ENCODE data around the gene CAMK2N1.

Gene CAMK2N1

DNA sequence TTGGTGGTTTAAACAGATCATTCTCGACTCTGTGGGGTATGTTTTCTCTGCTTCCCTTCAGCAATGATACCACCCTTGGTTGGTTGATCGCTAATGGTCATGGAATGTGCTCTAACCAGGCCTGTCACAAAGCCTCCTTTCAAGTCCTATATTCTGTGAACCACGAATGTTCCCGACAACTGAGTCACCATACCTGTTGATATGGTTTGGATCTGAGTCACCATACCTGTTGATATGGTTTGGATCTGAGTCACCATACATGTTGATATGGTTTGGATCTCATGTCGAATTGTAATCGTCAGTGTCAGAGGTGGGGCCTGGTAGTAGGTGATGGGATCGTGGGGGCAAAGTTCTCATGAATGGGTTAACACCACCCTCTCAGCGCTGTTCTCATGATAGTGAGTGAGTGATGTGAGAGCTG is 10.2 kb upstream of the CAMK2N1 start:
- peak; percentile 56 for DNase-seq

DNA sequence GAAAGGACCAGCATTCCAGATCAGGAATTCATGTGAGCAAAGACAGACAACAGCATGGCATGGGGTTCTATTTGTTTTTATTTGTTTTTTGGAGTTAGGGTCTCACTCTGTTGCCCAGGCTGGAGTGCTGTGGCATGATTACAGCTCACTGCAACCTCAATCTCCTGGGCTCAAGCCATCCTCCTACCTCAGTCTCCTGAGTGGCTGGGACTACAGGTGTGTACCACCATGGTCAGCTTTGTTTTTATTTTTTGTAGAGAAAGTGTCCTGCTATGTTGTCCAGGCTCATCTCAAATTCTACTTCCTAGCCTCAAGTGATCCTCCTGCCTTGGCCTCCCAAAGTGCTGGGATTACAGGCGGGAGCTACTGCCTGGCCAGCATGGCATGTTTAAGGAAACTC is 9.7 kb upstream of the CAMK2N1 start:
- DNase-seq = no peak

DNA sequence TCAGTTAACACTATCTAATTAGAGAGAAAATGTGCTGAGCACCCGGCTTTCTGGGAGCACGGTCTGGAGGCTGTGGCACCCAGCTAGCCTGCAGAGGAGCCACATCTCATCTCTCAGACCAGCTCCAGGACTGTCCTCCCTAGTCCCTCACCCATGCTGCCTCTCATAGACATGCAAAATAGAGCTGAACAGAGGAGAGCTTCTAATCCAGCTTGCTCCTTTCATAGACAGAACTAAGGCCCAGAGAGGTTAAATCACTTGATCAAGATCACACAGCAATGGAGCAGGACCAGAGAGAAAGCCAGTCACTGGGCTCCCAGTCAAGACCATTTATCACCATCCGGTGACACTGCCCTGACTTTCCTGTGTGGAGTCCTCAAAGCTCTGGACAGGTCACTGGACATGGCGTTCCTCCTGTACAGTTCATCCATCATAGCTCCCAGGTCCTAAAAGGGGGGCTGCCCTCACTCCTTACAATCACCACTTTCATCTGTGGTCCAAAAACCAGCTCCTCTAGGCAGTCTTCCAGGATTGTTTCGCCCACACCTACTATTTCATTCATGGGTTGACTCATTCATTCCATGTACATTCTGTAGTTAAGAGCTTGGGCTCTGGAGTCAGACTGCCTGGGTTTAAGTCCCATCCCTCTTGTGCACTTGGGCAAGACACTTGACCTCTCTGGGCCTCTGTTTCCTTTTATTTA is 8.8 kb upstream of the CAMK2N1 start:
- no peak for DNase-seq

DNA sequence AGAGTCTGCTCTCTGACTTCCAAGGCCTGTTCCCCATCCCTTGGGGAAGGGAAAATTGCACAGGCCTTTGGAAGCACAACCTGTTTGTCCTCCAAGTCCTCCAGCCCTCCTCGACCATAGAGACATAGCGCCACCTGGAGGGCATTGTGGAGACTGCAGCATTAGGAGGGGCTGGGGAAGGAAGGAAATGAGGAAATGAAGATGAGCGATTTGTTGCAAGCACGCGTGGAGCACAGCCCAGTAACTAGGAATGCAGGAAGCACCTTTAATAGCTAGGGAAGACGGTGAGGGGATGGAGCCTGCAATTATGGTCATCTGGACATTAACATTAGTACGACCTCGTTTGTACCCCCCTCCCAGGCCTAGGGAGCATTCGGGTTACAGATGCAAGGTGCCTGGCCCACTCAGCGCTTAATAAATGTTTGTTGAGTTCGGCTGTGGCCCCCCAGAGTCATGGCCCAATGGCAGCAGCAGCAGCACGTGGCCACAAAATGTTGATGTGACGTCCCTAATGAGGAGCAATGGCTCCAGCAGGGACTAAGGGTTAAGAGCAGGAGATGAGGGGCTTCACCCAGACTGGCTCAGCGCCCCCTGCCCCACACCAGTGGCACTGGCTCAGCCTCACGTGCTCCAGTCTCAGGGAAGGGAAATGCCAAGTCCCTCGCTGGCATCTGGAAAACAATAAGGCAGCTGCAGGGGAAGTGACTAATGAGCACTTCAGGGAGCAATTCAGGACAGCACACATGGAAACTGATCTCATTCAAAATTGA is 8.0 kb upstream of the CAMK2N1 start:
- peak; percentile 80 for DNase-seq

DNA sequence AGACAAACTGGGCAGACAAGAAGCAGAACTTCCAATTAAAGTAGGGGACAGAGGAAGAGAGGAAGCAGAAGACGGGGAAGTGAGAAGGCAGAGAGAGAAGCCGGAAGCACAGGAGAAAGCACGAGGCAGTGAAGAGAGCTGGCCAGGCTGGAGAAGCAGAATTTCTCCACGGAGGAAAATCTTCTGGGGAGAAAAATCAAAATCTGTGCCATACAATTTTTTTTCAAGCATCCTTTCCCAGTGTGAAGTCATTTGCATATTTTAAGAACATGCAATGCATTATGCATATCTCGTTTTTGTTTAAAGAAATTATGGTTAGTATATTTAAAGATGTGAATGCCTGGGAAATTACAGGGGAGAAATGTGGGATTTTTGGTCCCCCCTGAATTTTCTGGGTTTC is 7.3 kb upstream of the CAMK2N1 start:
- DNase-seq = no peak

DNA sequence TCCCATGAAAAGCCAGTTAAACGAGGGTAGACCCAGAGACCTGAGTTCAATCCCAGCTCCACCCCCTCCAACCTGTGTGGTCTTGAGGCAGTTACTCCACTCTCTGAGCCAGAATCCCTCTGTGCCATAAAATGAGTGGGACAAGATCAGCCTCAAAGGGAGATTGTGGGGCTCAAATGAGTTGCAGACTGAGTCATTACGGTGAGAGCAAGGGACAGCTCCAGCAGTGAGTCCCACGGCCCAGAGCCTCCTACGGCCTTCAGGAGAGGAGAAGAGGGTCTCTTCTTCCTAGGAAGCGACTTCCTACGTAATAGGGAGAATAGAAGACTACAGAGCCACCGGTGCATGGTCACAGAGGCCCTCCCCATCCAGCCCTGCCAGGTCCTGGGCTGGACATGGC is 6.7 kb upstream of the CAMK2N1 start:
- no peak for DNase-seq

DNA sequence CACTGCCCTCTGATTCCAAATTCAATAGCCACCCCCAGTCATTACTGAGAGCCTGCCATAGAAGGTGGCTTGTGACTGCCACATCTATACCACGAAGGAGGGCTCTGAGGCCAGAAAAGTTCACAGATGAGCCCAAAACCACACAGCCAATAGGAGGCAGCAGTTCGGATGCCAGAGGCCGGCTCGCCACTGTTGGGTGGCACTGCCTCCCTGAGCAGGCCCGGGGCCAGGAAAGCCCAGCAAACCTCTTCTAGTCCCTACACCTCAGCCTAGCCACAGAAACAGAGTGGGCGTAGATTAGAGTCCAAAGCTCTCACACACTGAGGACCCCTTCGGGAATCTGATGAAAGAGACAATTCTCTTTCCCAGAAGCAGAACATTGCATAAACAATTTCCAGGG is 5.9 kb upstream of the CAMK2N1 start:
- no peak for DNase-seq

DNA sequence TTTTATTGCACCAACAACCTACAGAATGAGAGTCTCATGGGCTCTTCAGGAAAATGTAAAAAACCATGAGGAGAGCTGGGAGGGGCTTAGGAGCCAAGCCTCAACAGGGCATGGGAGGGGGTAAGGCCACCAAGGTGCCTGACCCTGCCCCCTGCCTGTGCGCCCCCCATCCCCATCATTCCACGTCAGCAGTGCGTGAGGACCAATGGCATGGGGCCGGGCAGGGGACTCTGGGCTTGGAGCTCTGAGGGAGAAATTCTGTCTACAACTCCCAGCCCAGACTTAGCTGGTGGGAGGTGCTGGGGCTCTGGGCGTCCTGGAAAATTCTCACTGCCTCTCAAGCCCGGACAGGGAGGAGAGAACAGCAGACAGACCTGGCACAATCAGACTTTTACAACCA is 5.2 kb upstream of the CAMK2N1 start:
- no peak for DNase-seq

DNA sequence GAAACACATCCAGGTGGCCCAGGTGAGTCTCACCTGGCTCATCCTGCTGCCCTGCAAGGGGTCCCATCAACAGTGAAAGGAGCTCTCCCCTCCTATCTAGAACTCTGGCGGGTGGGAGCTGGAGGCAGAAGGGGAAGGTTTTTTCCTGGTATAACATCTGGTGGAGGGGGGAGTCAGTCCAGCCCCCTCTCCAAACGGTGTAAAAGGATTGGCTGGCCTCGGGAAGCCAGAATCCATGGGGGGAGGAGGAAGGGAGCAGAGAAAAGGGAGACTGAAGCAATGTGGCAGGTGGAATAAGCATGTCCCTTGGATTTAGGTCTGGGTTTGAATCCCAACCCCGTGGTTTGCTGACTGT is 1.2 kb upstream of the CAMK2N1 start:
- no peak for DNase-seq

DNA sequence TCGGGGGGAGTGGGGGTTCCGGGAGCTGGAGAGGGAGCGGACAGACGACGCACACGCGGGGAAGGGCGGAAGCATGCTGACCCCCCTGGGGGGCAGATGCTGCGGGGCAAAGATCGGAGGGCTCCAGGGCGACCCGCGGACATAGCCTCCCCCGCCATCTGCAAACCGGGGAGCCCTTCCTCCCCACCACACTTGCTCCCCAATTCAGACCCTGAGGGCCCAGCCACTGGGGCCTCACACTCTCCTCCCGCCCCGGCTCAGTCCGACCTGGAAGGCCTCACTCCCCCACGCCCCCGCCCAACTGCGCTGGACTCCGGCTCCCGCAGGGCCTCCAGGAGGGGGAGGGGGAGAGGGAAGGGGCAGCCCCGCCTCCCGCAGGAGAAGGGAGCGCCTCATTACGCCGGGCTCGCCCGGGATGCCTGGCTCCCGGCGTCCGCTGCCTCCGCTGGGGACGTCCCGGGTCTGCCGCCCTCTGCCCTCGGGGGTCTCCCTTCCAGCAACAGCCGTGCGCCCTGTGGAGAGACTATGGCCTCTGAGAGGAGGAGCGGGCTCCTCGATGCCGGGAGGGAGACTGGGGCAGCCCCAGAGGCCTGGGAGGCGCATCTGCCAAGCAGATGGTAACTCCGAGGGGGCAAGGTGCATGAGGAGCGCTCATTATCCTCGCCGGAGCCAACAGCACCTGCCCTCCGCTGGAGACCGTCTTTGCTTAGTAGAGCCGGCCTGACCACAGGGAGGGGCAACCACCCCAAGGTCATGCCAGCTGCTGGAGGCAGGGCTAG is 636 bp upstream of the CAMK2N1 start:
- DNase-seq = no peak

DNA sequence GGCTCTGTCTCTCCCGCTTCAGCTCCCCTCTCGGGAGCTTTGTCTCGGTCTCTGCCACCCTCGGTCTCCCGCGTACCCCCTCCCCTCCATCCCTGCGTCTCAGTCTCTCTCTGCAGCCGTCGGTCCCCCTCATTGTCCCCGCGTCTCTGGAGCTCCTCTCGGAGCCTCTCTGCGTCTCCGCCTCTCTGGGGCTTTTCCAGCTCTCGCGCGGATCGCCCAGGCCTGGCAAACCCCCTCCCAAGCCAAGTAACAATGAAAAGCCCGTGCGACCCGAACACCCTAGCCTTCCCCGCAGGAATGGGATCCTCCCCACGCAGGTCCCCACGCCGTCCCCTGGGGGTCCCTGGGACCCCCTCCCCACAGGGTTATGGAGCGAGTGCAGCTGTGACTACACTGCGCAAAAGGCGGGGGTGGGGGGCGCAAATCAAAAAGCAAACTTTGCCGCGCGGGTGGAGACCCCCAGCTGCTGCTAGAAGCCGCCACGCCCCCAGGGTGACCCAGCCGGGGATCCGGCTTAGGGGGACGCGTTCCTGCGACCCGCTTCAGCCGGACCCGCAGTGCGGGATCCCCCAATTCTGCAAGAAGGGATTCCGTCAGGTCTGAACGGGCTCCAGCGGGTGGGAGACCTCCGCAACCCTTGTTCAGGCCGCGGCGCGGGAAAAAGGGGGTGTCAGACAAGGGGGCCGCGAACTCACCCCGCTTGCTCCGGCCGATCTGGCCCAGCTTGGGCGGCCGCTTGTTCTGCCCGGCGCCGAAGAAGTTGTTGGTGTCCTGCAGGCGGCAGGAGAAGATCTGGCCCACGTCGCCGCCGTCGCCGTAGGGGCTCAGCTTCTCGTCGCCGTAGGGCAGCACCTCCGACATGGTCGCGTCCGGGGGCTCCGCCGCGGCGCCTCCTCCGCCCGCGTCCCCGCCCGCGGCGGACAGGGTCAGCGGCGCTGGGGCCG is 1.2 kb downstream of the CAMK2N1 start:
- no peak for DNase-seq

DNA sequence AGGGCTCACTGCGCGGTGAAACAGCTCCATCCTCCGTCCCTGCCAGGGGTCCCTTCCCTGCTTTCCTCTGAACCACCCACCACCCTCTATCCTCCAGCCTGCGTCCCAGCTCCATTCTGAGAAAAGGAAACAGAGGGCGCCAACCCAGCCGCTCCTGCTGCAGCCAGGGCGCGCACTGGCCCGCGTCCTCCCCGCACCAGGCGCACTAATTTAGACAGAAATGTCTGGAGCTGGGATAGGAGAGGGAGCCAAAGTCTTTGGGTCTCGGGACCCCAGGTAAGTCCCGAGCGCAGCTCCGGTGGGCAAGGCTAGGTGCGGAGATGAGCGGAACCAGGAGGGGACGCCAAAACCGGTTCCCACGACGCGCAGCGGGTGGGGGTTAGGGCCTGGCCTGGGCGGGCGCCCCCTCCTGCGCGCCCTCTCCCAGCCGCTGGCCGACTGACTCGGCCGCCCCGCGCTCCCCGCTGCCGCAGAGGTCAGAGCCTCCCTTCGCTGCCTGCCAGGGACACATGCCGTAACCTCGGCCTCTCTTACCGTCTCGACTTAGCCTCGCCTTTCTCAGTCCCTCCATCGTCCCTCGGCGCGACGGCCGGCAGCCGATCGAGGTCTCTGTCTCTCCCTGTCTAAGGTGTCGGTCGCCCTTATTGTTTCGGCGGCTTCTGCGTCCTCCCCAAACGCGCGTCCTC is 2.0 kb downstream of the CAMK2N1 start:
- no peak for DNase-seq

DNA sequence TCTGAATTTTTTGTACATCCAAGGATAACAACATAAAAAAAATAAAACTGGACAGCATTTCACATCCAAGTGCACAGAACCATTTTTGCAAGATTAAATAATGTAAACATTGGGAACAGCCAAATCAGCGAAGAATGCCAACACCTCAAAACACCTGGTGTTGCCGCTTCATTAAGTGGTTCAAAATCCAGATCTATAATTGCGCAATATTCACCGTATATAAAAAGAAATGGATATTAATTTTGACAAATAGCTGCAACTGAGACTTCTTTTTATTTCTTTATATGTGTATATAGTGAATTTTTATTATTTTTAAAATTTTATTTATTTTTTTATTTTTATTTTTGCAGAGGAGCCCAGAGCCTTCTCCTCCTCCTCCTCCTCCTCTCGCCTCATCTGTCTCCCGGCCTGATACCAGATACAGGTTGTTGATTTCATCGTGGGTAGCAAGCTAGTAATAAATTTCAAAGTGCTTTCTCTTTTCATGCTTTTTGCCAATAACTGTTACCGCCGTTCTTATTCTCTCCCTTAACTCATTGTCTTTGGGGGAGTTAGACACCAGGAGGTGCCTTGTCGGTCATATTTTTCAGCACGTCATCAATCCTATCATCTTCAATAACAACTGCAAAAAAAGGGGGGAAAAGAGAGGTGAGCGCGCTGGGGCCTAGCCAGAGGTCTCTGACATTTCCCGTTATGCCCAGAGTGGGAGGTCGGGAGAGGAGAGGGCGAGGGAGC is 2.7 kb downstream of the CAMK2N1 start:
- DNase-seq = no peak

DNA sequence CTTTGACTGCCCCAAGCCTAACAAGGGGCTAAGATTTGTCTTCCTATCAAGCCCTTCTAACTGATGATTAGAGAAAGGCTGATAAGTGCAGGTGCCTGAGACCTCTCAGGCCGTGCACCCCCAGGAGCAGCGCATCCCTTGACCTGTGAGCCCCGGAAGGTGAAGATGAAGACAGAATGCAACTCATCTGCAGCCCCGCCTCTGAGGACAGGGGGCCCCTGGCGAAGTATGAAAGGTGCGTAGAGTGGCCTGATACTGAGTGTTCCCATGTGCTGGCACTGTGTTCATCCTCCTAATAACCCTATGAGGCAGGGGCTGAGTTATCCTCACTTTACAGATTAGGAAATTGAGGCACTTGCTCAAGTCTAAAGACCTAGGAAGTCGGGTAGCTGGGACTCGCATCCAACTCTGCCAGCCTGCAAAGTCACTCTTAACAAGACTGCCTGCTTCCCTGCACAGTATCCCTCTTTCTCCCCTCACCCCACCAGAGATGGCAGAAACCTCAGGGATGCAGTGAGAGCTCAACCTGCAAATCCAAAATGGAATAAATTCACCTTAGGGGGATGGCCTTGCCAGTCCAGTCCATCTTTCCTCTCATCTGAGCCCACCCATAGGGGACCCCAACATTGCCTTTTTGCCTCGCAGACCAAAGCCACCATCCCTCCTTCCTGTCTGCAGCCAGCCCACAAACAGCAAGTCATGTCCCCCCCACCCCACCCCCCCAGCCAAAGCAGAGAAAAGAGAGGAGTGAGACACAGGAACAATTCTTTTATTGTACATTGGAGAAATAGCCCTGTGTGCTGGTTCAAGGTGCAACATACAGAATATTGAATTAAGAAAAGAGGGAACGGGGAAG is 4.1 kb downstream of the CAMK2N1 start:
- DNase-seq = no peak

DNA sequence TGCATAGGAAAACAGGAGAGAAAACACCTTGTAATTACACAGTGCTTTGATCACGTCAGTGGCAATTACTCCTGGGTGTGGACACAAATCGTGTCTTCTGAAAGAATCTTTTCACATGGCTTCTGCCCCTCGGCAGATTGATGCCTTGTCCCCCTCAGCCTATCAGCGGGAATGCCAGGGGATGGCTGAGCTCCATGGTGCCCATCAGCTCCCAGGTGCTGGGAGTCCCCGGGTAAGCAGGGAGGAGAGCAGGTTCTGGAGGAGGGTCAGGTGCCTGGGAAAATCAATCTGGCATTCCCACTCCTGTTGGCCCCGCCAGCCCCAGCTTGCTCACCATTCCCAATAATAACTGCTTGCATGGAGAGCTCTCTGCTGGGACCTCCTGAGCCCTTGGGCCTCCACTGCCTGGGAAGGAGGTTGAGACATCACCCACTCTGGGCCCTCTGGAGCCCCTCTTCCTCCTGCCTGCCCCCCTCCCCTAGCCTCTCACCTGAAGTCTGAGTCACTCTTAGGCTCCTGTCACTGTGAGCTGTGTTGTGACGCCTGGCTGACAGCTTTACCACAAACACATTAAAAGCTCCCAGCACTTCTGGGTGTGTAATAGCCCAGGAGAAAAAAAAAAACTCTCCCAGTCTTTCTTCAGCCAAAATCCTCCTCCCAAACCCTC is 4.9 kb downstream of the CAMK2N1 start:
- no peak for DNase-seq

DNA sequence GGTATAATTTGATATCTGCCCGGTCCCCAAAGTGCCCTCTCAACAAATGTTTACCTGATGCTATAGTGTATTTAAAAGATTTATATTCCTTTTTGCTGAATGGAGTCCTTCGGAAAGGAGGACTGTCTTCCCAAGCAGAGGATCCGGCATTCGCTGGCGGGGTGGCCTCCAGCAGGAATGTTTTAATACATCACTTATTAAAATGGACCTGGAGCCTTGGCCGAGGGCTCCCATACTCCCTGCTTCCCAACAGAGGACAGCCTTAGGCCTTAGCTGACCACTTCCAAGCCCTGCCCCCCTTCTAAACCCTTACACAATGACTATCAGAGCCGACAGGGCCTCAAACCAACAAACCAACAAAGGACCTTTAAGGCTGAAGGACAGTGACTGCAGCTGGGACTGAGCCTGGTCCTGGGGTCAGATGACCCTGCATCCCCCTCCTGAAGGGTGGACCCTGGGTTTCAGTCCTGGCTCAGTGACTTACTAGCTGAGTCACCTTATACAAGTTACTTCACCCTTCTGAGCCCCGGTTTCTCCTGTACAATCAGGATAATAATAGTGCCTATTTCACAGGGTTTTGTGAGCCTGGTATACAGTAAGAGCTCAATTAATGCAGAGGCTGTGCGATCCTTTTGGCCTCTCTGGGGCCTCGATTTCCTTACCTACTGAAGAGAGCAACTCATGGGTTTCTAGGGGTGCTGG is 5.6 kb downstream of the CAMK2N1 start:
- DNase-seq = no peak

DNA sequence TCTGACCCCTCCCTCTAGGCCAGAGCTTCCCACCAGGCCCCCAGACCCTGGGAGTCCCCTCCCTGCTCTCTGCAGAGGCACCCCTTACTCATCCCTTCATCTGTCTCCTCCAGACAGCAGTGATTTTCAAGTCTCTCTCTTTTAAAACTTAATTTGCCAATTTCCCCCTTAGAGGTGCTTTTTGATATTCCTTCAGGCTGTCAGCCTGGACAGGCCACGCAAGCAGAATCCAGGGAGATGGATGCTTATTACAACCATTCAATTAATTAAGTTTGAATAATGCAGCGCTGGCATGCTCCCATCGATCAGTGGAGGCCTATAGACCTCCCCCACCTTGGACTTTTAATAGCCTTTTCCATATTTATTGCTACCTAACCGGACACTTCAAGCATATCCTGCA is 6.2 kb downstream of the CAMK2N1 start:
- no peak for DNase-seq

DNA sequence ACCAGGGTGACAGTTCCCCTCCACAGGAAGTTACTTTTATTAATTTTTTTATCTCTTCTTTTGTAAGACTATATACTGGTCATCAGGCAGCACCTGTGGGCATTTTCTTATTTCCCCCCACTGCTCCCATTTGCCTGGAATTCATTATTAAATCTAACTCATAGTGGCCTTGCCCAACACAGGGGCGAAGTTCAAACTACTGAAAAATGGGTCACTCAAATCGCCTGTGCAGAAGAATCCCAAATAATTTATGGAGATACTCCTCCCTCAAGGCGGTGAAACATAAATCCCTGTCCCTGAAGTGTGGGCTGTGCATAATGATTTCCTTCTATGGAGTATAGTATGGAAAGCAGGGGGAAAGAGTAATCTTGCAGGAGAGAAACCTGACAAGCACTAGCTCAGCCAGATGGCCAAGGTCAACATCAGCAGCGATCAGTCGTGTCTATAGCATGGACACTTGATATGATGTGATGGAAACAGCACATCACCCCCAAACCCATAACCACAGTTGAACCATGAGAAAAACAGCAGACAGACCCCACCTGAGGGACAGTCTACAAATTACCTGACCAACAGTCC is 7.9 kb downstream of the CAMK2N1 start:
- no peak for DNase-seq

Data from stimulated activated CD4-positive, alpha-beta T cell treated with anti-CD3 and anti-CD28 coated beads, Interleukin-1b, Interleukin-23, amount 100 ng/mL, for 48 hours (primary cell).